Stimulated activated CD8-positive, alpha-beta memory T cell treated with anti-CD3 and anti-CD28 coated beads, Interleukin-12 subunit alpha, Interleukin-12 subunit beta, amount 100 ng/mL, for 24 hours (primary cell): ENCODE results near the gene PAPOLB.

Experiments
- DNase-seq: peaks from one replicate; pipeline ENCODE4 v3.0.0-alpha.2; 2020; ENCODE audit errors: extremely low read depth

The PAPOLB gene

GRCh38 chr7:4842319-4843064 is 19.3 kb downstream of the PAPOLB start:
- DNase-seq: no peak

GRCh38 chr7:4841836-4842235 is 20.0 kb downstream of the PAPOLB start:
- DNase-seq: no peak

DNA sequence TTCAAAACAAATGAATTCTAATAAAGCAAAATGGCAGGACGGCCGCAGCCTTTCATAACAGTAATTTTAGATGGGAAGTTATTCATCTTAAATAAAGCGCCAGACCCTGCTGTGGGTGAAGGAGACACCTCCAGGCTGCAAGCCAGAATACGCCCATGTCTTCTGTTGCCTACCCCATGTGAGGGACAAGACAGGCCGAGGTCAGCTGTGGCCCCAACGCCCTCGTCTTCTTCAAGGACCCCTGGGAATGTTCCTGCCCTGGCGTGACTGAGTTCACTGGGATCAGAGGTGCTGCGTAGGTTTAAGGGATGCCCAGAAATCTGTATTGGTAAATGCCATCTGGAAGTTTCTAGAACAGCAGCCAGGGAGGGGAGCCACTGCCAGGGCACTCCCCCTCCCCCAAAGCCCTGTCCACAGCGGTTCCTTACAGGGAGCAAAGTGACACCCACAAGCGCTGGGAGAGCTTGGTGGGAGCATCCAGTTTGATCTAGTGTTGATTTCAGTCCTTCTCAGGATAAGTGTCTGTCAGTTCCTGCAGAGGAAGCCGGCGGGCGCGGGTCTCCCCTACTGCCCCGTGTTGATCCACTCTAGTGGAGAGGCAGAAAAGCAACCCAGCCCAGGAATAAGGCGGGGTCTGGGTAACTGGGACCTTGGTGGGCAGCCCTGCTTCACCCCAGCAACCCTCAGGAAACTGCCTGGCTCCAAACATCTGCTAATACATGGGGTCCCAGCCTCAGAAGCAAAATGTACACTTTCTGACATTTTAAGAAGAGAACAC is 20.6 kb downstream of the PAPOLB start:
- DNase-seq: no peak

GRCh38 chr7:4840079-4840501 is 21.7 kb downstream of the PAPOLB start:
- no peak for DNase-seq

DNA sequence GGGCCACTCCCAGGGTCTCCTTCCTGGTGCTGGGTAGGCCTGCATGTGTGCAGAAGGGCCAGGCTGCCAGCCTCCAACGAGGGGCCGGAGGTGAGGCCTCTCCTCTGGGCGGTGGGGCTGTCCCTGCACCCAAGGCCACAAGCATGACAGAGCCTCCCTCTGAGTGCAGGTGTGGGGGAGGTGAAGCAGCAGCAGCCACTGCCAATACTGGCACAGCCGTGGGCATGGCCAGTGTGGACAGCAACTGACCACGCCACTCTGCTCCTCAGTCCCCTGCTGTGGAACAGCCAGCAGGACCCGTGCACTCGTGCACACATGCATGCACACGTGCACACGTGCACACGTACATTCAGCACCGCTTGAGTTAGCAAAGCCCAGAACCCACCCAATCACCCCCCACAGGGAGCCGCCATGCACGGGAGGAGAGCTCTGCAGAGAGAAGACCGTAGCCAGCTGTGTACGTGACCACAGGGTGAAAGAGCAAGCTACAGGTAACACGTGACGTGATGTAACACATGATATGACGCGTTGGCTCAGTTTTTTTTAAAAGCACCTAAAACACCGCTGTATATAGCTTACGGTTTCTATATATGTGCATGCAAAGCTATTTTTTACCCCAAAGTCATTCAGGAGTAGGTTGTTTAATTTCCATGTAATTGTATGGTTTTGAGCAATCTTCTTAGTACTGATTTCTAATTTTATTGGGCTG is 23.1 kb downstream of the PAPOLB start:
- no peak for DNase-seq

- DNase-seq: no peak
These were observed 23.8 kb downstream of the PAPOLB start for GRCh38 chr7:4837803-4838625.

- no peak for DNase-seq
These were observed 24.6 kb downstream of the PAPOLB start for GRCh38 chr7:4837041-4837802.

DNA sequence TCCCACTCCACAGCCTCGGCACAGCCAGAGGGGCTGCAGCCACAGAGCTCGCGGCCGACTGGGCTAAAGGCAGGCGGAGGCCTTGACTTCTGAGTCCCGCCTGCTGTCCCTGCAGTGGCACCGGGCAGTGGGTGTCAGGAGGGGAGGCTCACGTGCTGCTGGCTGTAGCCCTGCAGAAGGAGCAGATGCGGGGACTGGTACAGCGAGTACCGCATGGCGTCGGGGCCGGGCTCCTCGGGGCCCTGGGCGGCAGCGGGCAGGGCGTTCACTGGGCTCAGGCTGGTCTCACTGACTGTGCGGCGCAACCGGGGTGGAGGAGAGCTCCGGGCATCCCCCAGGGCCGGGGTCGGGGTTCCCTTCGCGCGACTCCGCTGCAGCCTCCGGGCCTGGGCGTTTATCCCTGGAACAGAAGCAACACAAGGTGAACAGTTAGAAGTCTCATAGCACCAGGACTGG is 25.6 kb downstream of the PAPOLB start:
- no peak for DNase-seq

GRCh38 chr7:4835398-4836205 is 26.2 kb downstream of the PAPOLB start:
- DNase-seq: no peak

DNA sequence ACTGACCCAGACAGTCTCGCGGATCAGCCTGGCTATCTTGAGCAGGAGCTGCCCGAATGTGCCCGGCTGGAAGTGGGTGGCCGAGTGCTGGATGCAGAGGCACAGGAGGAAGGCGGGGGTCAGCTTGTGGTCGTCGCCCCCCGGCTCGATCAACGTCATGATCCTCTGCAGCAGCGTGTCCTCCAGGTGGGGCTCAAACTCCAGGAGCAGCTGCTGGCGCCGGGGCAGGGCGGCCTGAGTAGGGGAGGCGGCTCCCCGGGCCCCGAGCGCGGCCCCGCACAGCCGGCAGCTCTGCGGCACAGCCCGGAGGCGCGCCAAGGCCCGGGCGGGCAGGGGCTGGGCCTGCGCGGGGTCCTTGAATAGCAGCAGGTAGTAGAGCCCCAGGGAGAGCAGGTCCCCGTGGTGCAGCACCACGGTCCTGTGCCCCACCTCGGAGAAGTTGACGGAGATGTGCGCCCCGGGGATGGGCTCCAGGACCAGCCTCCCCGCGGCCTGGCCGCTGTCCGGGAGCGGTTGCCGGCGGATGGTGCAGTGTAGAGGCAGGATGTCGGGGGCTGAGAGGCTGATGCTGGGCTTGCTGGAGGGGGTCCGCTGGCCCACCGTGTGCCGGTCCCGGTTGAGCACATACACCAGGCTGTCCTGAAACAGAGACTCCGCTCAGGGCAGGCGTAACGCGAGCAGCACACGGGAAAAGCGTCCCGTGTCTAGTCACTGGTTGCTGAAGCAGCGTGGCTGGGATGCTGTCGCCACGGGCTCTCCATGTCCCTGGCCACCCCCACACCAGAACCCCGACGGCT is 27.0 kb downstream of the PAPOLB start:
- no peak for DNase-seq

- no peak for DNase-seq
These were observed 27.9 kb downstream of the PAPOLB start for GRCh38 chr7:4833691-4834600.

GRCh38 chr7:4833176-4833575 is 28.7 kb downstream of the PAPOLB start:
- no peak for DNase-seq

GRCh38 chr7:4832711-4833110 is 29.1 kb downstream of the PAPOLB start:
- no peak for DNase-seq

GRCh38 chr7:4831723-4832495 is 29.9 kb downstream of the PAPOLB start:
- DNase-seq: no peak

DNA sequence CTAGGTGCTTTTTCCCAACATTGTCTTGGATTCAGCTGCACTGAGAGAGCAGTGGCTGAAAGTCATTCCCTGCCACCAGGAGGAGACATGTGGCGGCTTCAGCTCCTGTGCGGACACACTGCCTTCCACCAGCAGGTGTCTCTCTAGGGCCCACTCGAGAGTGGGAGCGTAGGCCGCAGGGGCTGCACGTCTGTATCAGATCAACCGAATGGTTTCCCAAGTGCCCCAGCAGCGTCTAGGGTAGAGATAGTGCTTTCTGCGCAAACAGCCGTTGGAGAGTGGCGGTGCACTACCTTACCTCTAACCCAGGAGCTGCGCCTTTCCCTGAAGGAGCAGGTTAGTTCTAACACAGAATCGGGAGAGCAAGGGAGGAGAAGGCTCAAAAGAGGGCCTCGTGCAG is 31.7 kb downstream of the PAPOLB start:
- DNase-seq: peak; percentile 17

DNA sequence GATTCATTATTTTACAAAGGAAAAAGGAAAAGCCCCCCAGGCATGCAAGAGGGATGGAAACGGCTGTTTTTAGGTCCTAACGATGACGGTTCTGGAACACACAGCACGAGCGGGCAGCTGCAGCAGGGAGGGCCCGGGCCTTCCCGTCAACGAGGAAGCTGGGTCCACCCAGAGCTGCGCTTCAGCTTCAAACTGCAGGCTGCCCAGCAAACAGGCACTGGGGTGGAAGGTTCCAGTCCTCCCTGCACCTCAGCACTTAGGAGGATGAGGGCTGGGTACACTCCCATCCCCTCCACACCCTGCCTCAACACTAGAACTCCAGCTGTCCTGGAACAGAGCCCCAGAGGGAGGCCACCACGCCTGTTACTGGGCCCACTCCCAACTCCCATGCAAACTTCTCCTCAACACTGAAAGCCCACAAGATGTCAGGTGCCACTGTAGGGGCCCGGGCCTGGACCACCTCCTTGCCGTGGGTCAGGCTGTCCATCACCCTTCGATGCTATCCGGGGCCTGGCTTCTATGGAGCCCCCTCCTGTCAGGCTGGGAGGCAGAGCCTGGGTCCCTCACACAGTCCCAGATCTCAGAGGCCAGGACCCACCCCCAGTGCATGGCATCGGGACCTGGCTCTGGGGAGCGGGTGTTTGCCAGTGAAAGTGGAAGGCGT is 33.0 kb downstream of the PAPOLB start:
- no peak for DNase-seq

GRCh38 chr7:4825081-4825480 is 36.7 kb downstream of the PAPOLB start:
- DNase-seq: no peak
